Neural crest cell (in vitro differentiated cells): ENCODE measurements around the gene FAM187B. TPM values are rescaled to one million over a fixed set of nuclear protein-coding genes. Genes with fewer than 3 reads are reported as not detected.

Experiments
- DNase-seq: peaks from one replicate; pipeline ENCODE4 v3.0.0; 2021; ENCODE audit warnings: low read depth, mixed read lengths, low spot score
- H3K27ac Mint-ChIP-seq: one replicate; pipeline ENCODE4 v1.8.0; 2021; ENCODE audit warnings: mild to moderate bottlenecking, mixed read lengths; ENCODE audit not compliant: unreplicated experiment
- H3K27me3 Mint-ChIP-seq: 2 replicates; pipeline ENCODE4 v1.8.0; 2021; ENCODE audit warnings: low read depth, mild to moderate bottlenecking, mixed read lengths
- H3K36me3 Mint-ChIP-seq: 2 replicates; pipeline ENCODE4 v1.8.0; 2021; ENCODE audit warnings: low read depth, mild to moderate bottlenecking, mixed read lengths
- H3K4me1 Mint-ChIP-seq: 2 replicates; pipeline ENCODE4 v1.8.0; 2021; ENCODE audit warnings: mixed read lengths
- H3K4me3 Mint-ChIP-seq: one replicate; pipeline ENCODE4 v1.8.0; 2021; ENCODE audit warnings: mild to moderate bottlenecking, mixed read lengths
- H3K9me3 Mint-ChIP-seq: 2 replicates; pipeline ENCODE4 v1.8.0; 2021; ENCODE audit warnings: mixed read lengths
- CTCF ChIP-seq: fragments of 200-600 bp; sonication (generic); conservative IDR thresholded peaks from 2 replicates; pipeline ENCODE4 v1.5.0; 2021; ENCODE audit warnings: antibody characterized with exemption, mild to moderate bottlenecking
- total RNA-seq: library from RNA; stranded (reverse); gene quantifications from 2 replicates; pipeline ENCODE4 v1.2.1, GENCODE V29; 2021

FAM187B gene
- total RNA-seq, 1 donor from 2014 or later = not detected

- TF ChIP-seq CTCF = no peak
- H3K36me3 Mint-ChIP-seq = no peaks in the 10 kb centered on the region
Observed at GRCh38 chr19:35177377-35178274, 50.9 kb downstream of the FAM187B start.

GRCh38 chr19:35176181-35176570 is 52.4 kb downstream of the FAM187B start:
- H3K4me1 Mint-ChIP-seq = peaks cover 10% of the 10 kb centered on the region
- no peak overlapping the region for H3K4me3 Mint-ChIP-seq
- DNase-seq = no peak
- no peaks in the 10 kb centered on the region for H3K36me3 Mint-ChIP-seq
- H3K27me3 Mint-ChIP-seq = no peaks in the 10 kb centered on the region
- TF ChIP-seq CTCF = no peak
- H3K27ac Mint-ChIP-seq = no peak overlapping the region
- H3K9me3 Mint-ChIP-seq = peaks cover 3% of the 10 kb centered on the region

More at GRCh38 chr19:35177377-35178274, 50.9 kb downstream of the FAM187B start:
- Mint-ChIP-seq H3K4me3 (no peak overlapping the region), H3K27me3 (no peaks in the 10 kb centered on the region), H3K27ac (no peak overlapping the region), H3K4me1 (peaks cover 10% of the 10 kb centered on the region), H3K9me3 (peaks cover 3% of the 10 kb centered on the region)
- DNase-seq = no peak

Other genes starting within 250 kb of the FAM187B start
- gene GRAMD1A, start 228.4 kb downstream of the FAM187B start, total RNA-seq = 100 and 103 TPM in 2 replicates
- gene SCN1B, start 198.3 kb downstream of the FAM187B start, total RNA-seq = 1.7 and 1.9 TPM in 2 replicates
- 0.26 and 0.27 TPM in 2 replicates for gene HPN, start 187.0 kb downstream of the FAM187B start, total RNA-seq
- gene FXYD3, start 112.9 kb downstream of the FAM187B start, total RNA-seq = 2.5 and 2.8 TPM in 2 replicates
- 15.9 and 16.1 TPM in 2 replicates for gene LGI4, start 93.7 kb downstream of the FAM187B start, total RNA-seq
- 4.2 and 6.5 TPM in 2 replicates for gene FXYD1, start 89.9 kb downstream of the FAM187B start, total RNA-seq
- 1.1 and 1.4 TPM in 2 replicates for gene FXYD7, start 85.5 kb downstream of the FAM187B start, total RNA-seq
- gene FXYD5, start 74.0 kb downstream of the FAM187B start, total RNA-seq = 13.3 and 17.0 TPM in 2 replicates
- gene LSR, start 20.3 kb upstream of the FAM187B start, total RNA-seq = 3.5 and 4.0 TPM in 2 replicates
- 107 and 111 TPM in 2 replicates for gene USF2, start 40.2 kb upstream of the FAM187B start, total RNA-seq
- gene HAMP, start 53.8 kb upstream of the FAM187B start, total RNA-seq = 0.47 and 0.57 TPM in 2 replicates
- not detected in 2 replicates for gene MAG, start 63.4 kb upstream of the FAM187B start, total RNA-seq
- gene CD22, start 100.4 kb upstream of the FAM187B start, total RNA-seq = not detected in 2 replicates
- not detected in 2 replicates for gene FFAR1, start 119.2 kb upstream of the FAM187B start, total RNA-seq
- not detected in 2 replicates for gene FFAR3, start 129.7 kb upstream of the FAM187B start, total RNA-seq
- gene GPR42, start 142.3 kb upstream of the FAM187B start, total RNA-seq = not detected in 2 replicates
- gene FFAR2, start 219.5 kb upstream of the FAM187B start, total RNA-seq = not detected in 2 replicates